ENCODE results near the gene NRCAM. TPM values are rescaled to one million over a fixed set of nuclear protein-coding genes. Genes with fewer than 3 reads are reported as not detected.

NRCAM gene
- total and polyA plus RNA-seq, 2 of the 8 experiments (the other 6 are each of a cell fraction or from before 2014, with no cell fraction given) = 2.7 to 3.8 TPM

- no peak for TF ChIP-seq POLR2AphosphoS5 (IDR thresholded peaks at IDR 0.05; ENCODE audit: low read depth, low read length)
- no peak for TF ChIP-seq TAF1 (IDR thresholded peaks at IDR 0.05; ENCODE audit: low read depth, low read length)
These were observed 326.0 kb downstream of the NRCAM start, which contains the start of gene LAMB4 (continued) for GRCh38 chr7:108130261-108130660.

Data from H1 (cell line).